ENCODE results near the gene TFE3.

TFE3 gene

GRCh38 chrX:49059681-49060085, 16.5 kb upstream of the TFE3 start:
- no peak for DNase-seq

GRCh38 chrX:49059201-49059600, 16.0 kb upstream of the TFE3 start:
- DNase-seq: no peak

GRCh38 chrX:49058794-49059193, 15.6 kb upstream of the TFE3 start, which contains the start of gene CCDC120:
Gene CCDC120, plus strand, starts transcription at chrX:49058999. Its CDS starts 3,043 bp downstream, at chrX:49062042.
- no peak for DNase-seq

- DNase-seq: no peak
These were observed 11.1 kb upstream of the TFE3 start for GRCh38 chrX:49054073-49054762.

- DNase-seq: no peak
These were observed 10.3 kb upstream of the TFE3 start for GRCh38 chrX:49053223-49054072.

- no peak for DNase-seq
These were observed 777 bp upstream of the TFE3 start for GRCh38 chrX:49043987-49044281.

GRCh38 chrX:49042581-49043219, 457 bp downstream of the TFE3 start:
- no peak for DNase-seq

- no peak for DNase-seq
These were observed 1.2 kb downstream of the TFE3 start for GRCh38 chrX:49041744-49042580.

GRCh38 chrX:49040376-49040955, 2.7 kb downstream of the TFE3 start:
- no peak for DNase-seq

GRCh38 chrX:49039598-49040375, 3.4 kb downstream of the TFE3 start:
- peak; percentile 33 for DNase-seq

GRCh38 chrX:49037883-49038475, 5.2 kb downstream of the TFE3 start:
- DNase-seq: no peak

GRCh38 chrX:49030283-49030682, 12.9 kb downstream of the TFE3 start:
- no peak for DNase-seq

GRCh38 chrX:49029876-49030275, 13.3 kb downstream of the TFE3 start:
- no peak for DNase-seq

- no peak for DNase-seq
These were observed 23.4 kb downstream of the TFE3 start for GRCh38 chrX:49019599-49020249.

GRCh38 chrX:49019050-49019449, 24.1 kb downstream of the TFE3 start:
- DNase-seq: no peak

- DNase-seq: no peak
These were observed 39.5 kb downstream of the TFE3 start for GRCh38 chrX:49003696-49004095.

GRCh38 chrX:49002091-49002935, 40.8 kb downstream of the TFE3 start, which contains the start of gene GRIPAP1:
Gene GRIPAP1, minus strand, starts transcription at chrX:49002264. Its CDS starts 35 bp downstream, at chrX:49002229.
- DNase-seq: peak; percentile 79

- DNase-seq: no peak
These were observed 41.6 kb downstream of the TFE3 start for GRCh38 chrX:49001521-49002090.

- no peak for DNase-seq
These were observed 42.5 kb downstream of the TFE3 start for GRCh38 chrX:49000636-49001035.
